ENCODE data around the gene FAS. TPM values are rescaled to one million over a fixed set of nuclear protein-coding genes. Genes with fewer than 3 reads are reported as not detected.
A peak's percentile ranks its signal among the peaks of the same experiment; 100 is the strongest.

FAS gene
- total and polyA plus RNA-seq, 11 donors = 1.6 to 15.6 (median 3.9) TPM

DNA sequence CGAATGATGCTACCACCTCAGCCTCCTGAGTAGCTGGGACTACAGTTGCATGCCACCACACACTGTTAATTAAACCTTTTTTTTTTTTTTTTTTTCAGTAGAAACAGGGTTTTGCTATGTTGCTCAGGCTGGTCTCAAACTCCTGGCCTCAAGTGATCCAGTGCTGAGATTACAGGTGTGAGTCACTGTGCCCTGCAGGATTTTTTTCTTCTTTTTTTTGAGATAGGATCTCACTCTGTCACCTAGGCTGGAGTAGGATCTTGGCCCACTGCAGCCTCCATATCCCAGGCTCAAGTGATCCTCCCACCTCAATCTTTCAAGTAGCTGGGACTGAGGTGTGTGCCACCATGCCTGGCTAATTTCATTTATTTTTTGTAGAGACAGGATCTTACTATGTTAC is 44.4 kb upstream of the FAS start:
- Histone ChIP-seq H3K4me3 (no peak overlapping the region), H3K9me3 (no peaks in the 10 kb centered on the region), H3K27ac (peak overlapping the region in 1 of 12 donors; percentile 78), H3K27me3 (no peaks in the 10 kb centered on the region), H3K4me1 (peaks cover 0 to 32% (median 9%) of the 10 kb centered on the region in 12 donors), H3K36me3 (peaks cover 0 to 69% (median 14%) of the 10 kb centered on the region in 9 donors)
- TF ChIP-seq POLR2A (IDR thresholded peaks at IDR 0.05) (no peak), CTCF (IDR thresholded peaks at IDR 0.05) (no peak)
- ATAC-seq = no peak
- 75 to 97% (median 89%) methylated on average over 1 of the region's 1 CpG for WGBS, 4 donors
- no peak for DNase-seq
- intact Hi-C loops (cut with DNase I) = no loop called here

- H3K9me3 ChIP-seq = no peaks in the 10 kb centered on the region
- H3K36me3 ChIP-seq = peaks cover 0 to 60% (median 13%) of the 10 kb centered on the region in 9 donors
- H3K27me3 ChIP-seq = no peaks in the 10 kb centered on the region
- peak overlapping the region in 1 of 12 donors; percentile 88 for H3K27ac ChIP-seq
- peaks cover 0 to 38% (median 10%) of the 10 kb centered on the region in 12 donors for H3K4me1 ChIP-seq
- intact Hi-C loops (cut with DNase I) = no loop called here
- no peak for ATAC-seq
- TF ChIP-seq CTCF (IDR thresholded peaks at IDR 0.05) (no peak), POLR2A (IDR thresholded peaks at IDR 0.05) (no peak)
- 80 to 90% (median 86%) methylated on average over 5 to 6 of the region's 6 CpGs for WGBS, 4 donors
- DNase-seq = no peak
- peak overlapping the region in 4 of 12 donors; percentile 11 to 60 (median 33) for H3K4me3 ChIP-seq
Measured at GRCh38 chr10:88946965-88947590, 43.5 kb upstream of the FAS start.

- no peaks in the 10 kb centered on the region for H3K27me3 ChIP-seq
- peaks cover 0 to 47% (median 10%) of the 10 kb centered on the region in 12 donors for H3K4me1 ChIP-seq
- TF ChIP-seq POLR2A (IDR thresholded peaks at IDR 0.05) (no peak), CTCF (IDR thresholded peaks at IDR 0.05) (no peak)
- H3K36me3 ChIP-seq = peaks cover 0 to 42% (median 2%) of the 10 kb centered on the region in 9 donors
- H3K4me3 ChIP-seq = peak overlapping the region in 8 of 12 donors; percentile 4 to 60 (median 42)
- 77 to 90% (median 79%) methylated on average over 2 of the region's 2 CpGs for WGBS, 4 donors
- no peak for ATAC-seq
- DNase-seq = no peak
- peak overlapping the region in 3 of 12 donors; percentile 6 to 88 (median 13) for H3K27ac ChIP-seq
- no peaks in the 10 kb centered on the region for H3K9me3 ChIP-seq
- intact Hi-C loops (cut with DNase I) = no loop called here
Measured at GRCh38 chr10:88949051-88949450, 41.5 kb upstream of the FAS start.

- Histone ChIP-seq H3K27me3 (no peaks in the 10 kb centered on the region), H3K36me3 (peaks cover 0 to 31% (median 0%) of the 10 kb centered on the region in 9 donors), H3K27ac (peak overlapping the region; percentile 21 to 90 (median 69)), H3K4me3 (peak overlapping the region in 9 of 12 donors; percentile 13 to 60 (median 39)), H3K4me1 (peaks cover 0 to 36% (median 10%) of the 10 kb centered on the region in 12 donors), H3K9me3 (no peaks in the 10 kb centered on the region)
- DNase-seq = no peak
- ATAC-seq = no peak
- 54 to 72% (median 60%) methylated on average over 3 of the region's 3 CpGs for WGBS, 4 donors
- intact Hi-C loops (cut with DNase I) = no loop called here
- TF ChIP-seq CTCF (IDR thresholded peaks at IDR 0.05) = no peak
- TF ChIP-seq POLR2A (IDR thresholded peaks at IDR 0.05) = no peak
Measured at GRCh38 chr10:88949912-88950837, 40.4 kb upstream of the FAS start.

All from heart left ventricle (tissue), 16 donors.